Glutamatergic neuron (in vitro differentiated cells): Measurements from ENCODE around the gene HTR6. TPM values are rescaled to one million over a fixed set of nuclear protein-coding genes. Genes with fewer than 3 reads are reported as not detected.

Experiments
- DNase-seq: peaks from one replicate; pipeline ENCODE4 v3.0.0; 2022
- H3K27ac Mint-ChIP-seq: one replicate; pipeline ENCODE4 v1.8.0; 2020; ENCODE audit warnings: mild to moderate bottlenecking, mixed read lengths, inconsistent platforms; ENCODE audit not compliant: unreplicated experiment
- H3K27me3 Mint-ChIP-seq: one replicate; pipeline ENCODE4 v1.8.0; 2020; ENCODE audit warnings: mild to moderate bottlenecking, moderate library complexity, mixed read lengths, inconsistent platforms; ENCODE audit not compliant: unreplicated experiment
- H3K36me3 Mint-ChIP-seq: one replicate; pipeline ENCODE4 v1.8.0; 2020; ENCODE audit warnings: mild to moderate bottlenecking, mixed read lengths, inconsistent platforms; ENCODE audit not compliant: unreplicated experiment
- H3K4me1 Mint-ChIP-seq: one replicate; pipeline ENCODE4 v1.8.0; 2020; ENCODE audit warnings: mild to moderate bottlenecking, low read depth, mixed read lengths, inconsistent platforms; ENCODE audit not compliant: unreplicated experiment
- H3K4me3 Mint-ChIP-seq: one replicate; pipeline ENCODE4 v1.8.0; 2020; ENCODE audit warnings: mild to moderate bottlenecking, mixed read lengths, inconsistent platforms; ENCODE audit not compliant: unreplicated experiment
- H3K9me3 Mint-ChIP-seq: one replicate; pipeline ENCODE4 v1.8.0; 2020; ENCODE audit warnings: mild to moderate bottlenecking, moderate library complexity, mixed read lengths, inconsistent platforms; ENCODE audit not compliant: unreplicated experiment
- CTCF ChIP-seq: fragments of 200-600 bp; sonication (generic); IDR thresholded peaks from one replicate; pipeline ENCODE4 v1.5.0; 2021; ENCODE audit not compliant: partially characterized antibody, unreplicated experiment
- total RNA-seq: library from RNA; stranded (reverse); fragmentation: NEBNext Ultra II Directional; extraction: Animal tissue kit (Norgen Biotek cat#: 25700); gene quantifications from one replicate; pipeline ENCODE4 v1.2.1, GENCODE V29; 2021; ENCODE audit not compliant: unreplicated experiment

The HTR6 gene
- total RNA-seq, 1 donor from 2014 or later: not detected

GRCh38 chr1:19675797-19676196, 11.1 kb downstream of the HTR6 start:
- Mint-ChIP-seq H3K4me3 (no peak overlapping the region), H3K27me3 (peaks cover 2% of the 10 kb centered on the region), H3K27ac (no peak overlapping the region), H3K36me3 (no peaks in the 10 kb centered on the region), H3K4me1 (no peaks in the 10 kb centered on the region), H3K9me3 (peaks cover 2% of the 10 kb centered on the region)
- no peak for TF ChIP-seq CTCF
- no peak for DNase-seq

GRCh38 chr1:19676438-19676922, 11.8 kb downstream of the HTR6 start:
- H3K27me3 Mint-ChIP-seq: peaks cover 2% of the 10 kb centered on the region
- H3K9me3 Mint-ChIP-seq: peaks cover 2% of the 10 kb centered on the region
- no peak for TF ChIP-seq CTCF
- H3K36me3 Mint-ChIP-seq: no peaks in the 10 kb centered on the region
- DNase-seq: no peak
- H3K4me1 Mint-ChIP-seq: no peaks in the 10 kb centered on the region
- H3K27ac Mint-ChIP-seq: no peak overlapping the region
- H3K4me3 Mint-ChIP-seq: no peak overlapping the region

- no peak for DNase-seq
- Mint-ChIP-seq H3K4me3 (no peak overlapping the region), H3K36me3 (no peaks in the 10 kb centered on the region), H3K27me3 (peaks cover 2% of the 10 kb centered on the region), H3K4me1 (no peaks in the 10 kb centered on the region), H3K27ac (no peak overlapping the region), H3K9me3 (peaks cover 2% of the 10 kb centered on the region)
- no peak for TF ChIP-seq CTCF
Observed at GRCh38 chr1:19678493-19678892, 13.8 kb downstream of the HTR6 start.

- Mint-ChIP-seq H3K27ac (no peak overlapping the region), H3K9me3 (peaks cover 2% of the 10 kb centered on the region), H3K36me3 (no peaks in the 10 kb centered on the region), H3K27me3 (peaks cover 2% of the 10 kb centered on the region), H3K4me3 (no peak overlapping the region), H3K4me1 (no peaks in the 10 kb centered on the region)
- TF ChIP-seq CTCF: no peak
- DNase-seq: no peak
Observed at GRCh38 chr1:19678931-19679453, 14.3 kb downstream of the HTR6 start.

GRCh38 chr1:19679691-19680090, 15.0 kb downstream of the HTR6 start:
- no peaks in the 10 kb centered on the region for H3K4me1 Mint-ChIP-seq
- H3K9me3 Mint-ChIP-seq: peaks cover 2% of the 10 kb centered on the region
- H3K4me3 Mint-ChIP-seq: no peak overlapping the region
- H3K27me3 Mint-ChIP-seq: peaks cover 2% of the 10 kb centered on the region
- no peak overlapping the region for H3K27ac Mint-ChIP-seq
- no peak for DNase-seq
- no peak for TF ChIP-seq CTCF
- H3K36me3 Mint-ChIP-seq: no peaks in the 10 kb centered on the region
